Mesendoderm (in vitro differentiated cells): ENCODE results near the gene SEC16A.

Experiments
- DNase-seq: peaks from one replicate; pipeline ENCODE4 v3.0.0; 2013
- H2AK5ac ChIP-seq: 2 replicates; pipeline ENCODE4 v1.6.1; 2013; ENCODE audit warnings: low read length, inconsistent platforms
- H2BK120ac ChIP-seq: 2 replicates; pipeline ENCODE4 v1.6.1; 2013; ENCODE audit warnings: low read depth, mild to moderate bottlenecking, low read length, moderate library complexity, mixed read lengths
- H2BK15ac ChIP-seq: replicated peaks from 2 replicates; pipeline ENCODE4 v1.6.1; 2013; ENCODE audit warnings: low read depth, mild to moderate bottlenecking, moderate library complexity
- H2BK5ac ChIP-seq: 2 replicates; pipeline ENCODE4 v1.6.1; 2013; ENCODE audit warnings: low read length, inconsistent platforms
- H3K18ac ChIP-seq: 2 replicates; pipeline ENCODE4 v1.6.1; 2013; ENCODE audit warnings: mild to moderate bottlenecking, low read length, mixed read lengths
- H3K23ac ChIP-seq: one replicate; pipeline ENCODE4 v1.6.1; 2013; ENCODE audit warnings: low read length
- H3K27ac ChIP-seq: 2 replicates; pipeline ENCODE4 v1.5.1; 2013; ENCODE audit warnings: low read depth, mild to moderate bottlenecking, inconsistent platforms, low read length, moderate library complexity
- H3K27me3 ChIP-seq: 2 replicates; pipeline ENCODE4 v1.6.1; 2013; ENCODE audit warnings: low read length, control low read depth, mild to moderate bottlenecking, inconsistent platforms; ENCODE audit not compliant: insufficient read depth, poor library complexity
- H3K36me3 ChIP-seq: 2 replicates; pipeline ENCODE4 v1.6.1; 2013; ENCODE audit warnings: low read length, inconsistent platforms; ENCODE audit not compliant: control insufficient read depth, insufficient read depth
- H3K4ac ChIP-seq: one replicate; pipeline ENCODE4 v1.6.1; 2013; ENCODE audit warnings: low read depth, mild to moderate bottlenecking, low read length, moderate library complexity
- H3K4me1 ChIP-seq: 2 replicates; pipeline ENCODE4 v1.6.1; 2013; ENCODE audit warnings: low read depth, low read length, inconsistent platforms; ENCODE audit not compliant: control insufficient read depth
- H3K4me2 ChIP-seq: 2 replicates; pipeline ENCODE4 v1.6.1; 2013; ENCODE audit warnings: low read length
- H3K4me3 ChIP-seq: 2 replicates; pipeline ENCODE4 v1.5.1; 2013; ENCODE audit warnings: mild to moderate bottlenecking, low read length
- H3K56ac ChIP-seq: one replicate; pipeline ENCODE4 v1.6.1; 2013; ENCODE audit warnings: low read length
- H3K79me1 ChIP-seq: 2 replicates; pipeline ENCODE4 v1.6.1; 2013; ENCODE audit warnings: low read length, inconsistent platforms
- H3K79me2 ChIP-seq: 2 replicates; pipeline ENCODE4 v1.6.1; 2013; ENCODE audit warnings: mild to moderate bottlenecking, low read length; ENCODE audit not compliant: control insufficient read depth, insufficient read depth
- H3K9ac ChIP-seq: 2 replicates; pipeline ENCODE4 v1.6.1; 2013; ENCODE audit warnings: low read length, inconsistent platforms
- H4K5ac ChIP-seq: one replicate; pipeline ENCODE4 v1.6.1; 2013; ENCODE audit warnings: low read length
- H4K8ac ChIP-seq: one replicate; pipeline ENCODE4 v1.6.1; 2013; ENCODE audit warnings: low read depth, mild to moderate bottlenecking, control low read depth, low read length, moderate library complexity
- WGBS: extraction: QIAGEN DNeasy Blood & Tissue Kit; methylation state at CpG from one replicate; pipeline ENCODE4 v1.1.7; 2013; ENCODE audit warnings: low lambda C conversion rate, missing lambda C conversion rate; ENCODE audit not compliant: insufficient coverage; ENCODE audit errors: extremely low coverage; 5-methylcytosine and 5-hydroxymethylcytosine counted together

The SEC16A gene

DNA sequence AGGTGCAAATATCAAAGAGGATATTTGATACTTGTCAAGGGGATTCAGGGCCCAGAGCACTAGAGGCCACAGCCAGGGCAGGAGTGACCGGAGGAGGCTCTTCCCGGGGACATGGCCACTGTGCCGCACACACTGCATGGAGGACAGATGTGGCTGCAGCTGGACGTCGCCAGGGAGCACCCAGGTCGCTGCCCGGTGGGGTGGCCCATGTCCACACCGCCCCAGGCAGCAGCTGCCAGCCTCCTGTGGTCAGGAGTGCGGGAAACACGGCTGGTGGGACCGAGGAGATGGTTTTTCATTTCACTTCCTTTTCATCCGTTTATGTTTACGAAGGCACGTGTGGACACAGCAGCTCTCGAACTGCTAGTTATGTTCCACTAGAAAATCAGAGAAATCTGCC is 15.1 kb downstream of the SEC16A start:
- H2BK120ac ChIP-seq, result no peak overlapping the region
- H3K9ac ChIP-seq, result no peak overlapping the region
- no peak overlapping the region for H3K4me2 ChIP-seq
- peaks cover 28% of the 10 kb centered on the region for H3K36me3 ChIP-seq
- no peak overlapping the region for H3K4ac ChIP-seq
- WGBS, result no CpG with 5 or more reads among the region's 15 CpGs
- H4K8ac ChIP-seq, result no peak overlapping the region
- H3K4me3 ChIP-seq, result no peak overlapping the region
- H2AK5ac ChIP-seq, result no peak overlapping the region
- H3K79me1 ChIP-seq, result peaks cover 11% of the 10 kb centered on the region
- H3K79me2 ChIP-seq, result peaks cover 12% of the 10 kb centered on the region
- no peaks in the 10 kb centered on the region for H3K4me1 ChIP-seq
- H4K5ac ChIP-seq, result no peak overlapping the region
- H2BK15ac ChIP-seq, result no peak overlapping the region
- no peak overlapping the region for H3K23ac ChIP-seq
- H3K18ac ChIP-seq, result no peak overlapping the region
- H3K27ac ChIP-seq, result no peak overlapping the region
- no peak overlapping the region for H2BK5ac ChIP-seq
- H3K56ac ChIP-seq, result no peak overlapping the region
- H3K27me3 ChIP-seq, result no peaks in the 10 kb centered on the region
- DNase-seq, result no peak

DNA sequence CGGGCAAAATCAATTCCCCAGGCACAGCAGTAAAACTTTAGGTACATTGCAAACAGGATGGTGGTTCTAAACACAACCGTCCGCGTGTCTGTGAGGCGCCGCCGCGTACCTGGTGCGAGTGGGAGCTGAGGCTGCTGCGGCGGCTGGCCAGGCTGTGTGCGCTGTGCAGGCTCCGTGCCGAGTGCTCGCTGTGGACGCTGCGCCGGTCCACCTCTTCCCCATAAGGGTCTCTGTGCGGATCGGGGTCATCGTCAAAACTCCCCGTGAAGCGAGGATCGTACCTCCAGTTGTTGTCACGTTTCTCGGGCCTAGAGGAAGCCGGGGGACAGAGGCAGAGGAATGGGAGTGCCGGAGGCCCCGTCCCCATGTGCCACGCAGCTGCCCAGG is 16.7 kb downstream of the SEC16A start:
- Histone ChIP-seq H3K4me1 (no peaks in the 10 kb centered on the region), H3K27me3 (no peaks in the 10 kb centered on the region), H3K18ac (no peak overlapping the region), H3K4ac (no peak overlapping the region), H2BK15ac (no peak overlapping the region), H3K4me3 (no peak overlapping the region), H3K9ac (no peak overlapping the region), H3K36me3 (peaks cover 31% of the 10 kb centered on the region), H2BK120ac (no peak overlapping the region), H3K79me1 (peaks cover 7% of the 10 kb centered on the region), H3K27ac (no peak overlapping the region), H3K23ac (no peak overlapping the region), H4K8ac (no peak overlapping the region), H3K56ac (no peak overlapping the region), H2AK5ac (no peak overlapping the region), H3K4me2 (no peak overlapping the region), H3K79me2 (peaks cover 6% of the 10 kb centered on the region), H4K5ac (no peak overlapping the region), H2BK5ac (no peak overlapping the region)
- no CpG with 5 or more reads among the region's 30 CpGs for WGBS
- DNase-seq, result no peak

DNA sequence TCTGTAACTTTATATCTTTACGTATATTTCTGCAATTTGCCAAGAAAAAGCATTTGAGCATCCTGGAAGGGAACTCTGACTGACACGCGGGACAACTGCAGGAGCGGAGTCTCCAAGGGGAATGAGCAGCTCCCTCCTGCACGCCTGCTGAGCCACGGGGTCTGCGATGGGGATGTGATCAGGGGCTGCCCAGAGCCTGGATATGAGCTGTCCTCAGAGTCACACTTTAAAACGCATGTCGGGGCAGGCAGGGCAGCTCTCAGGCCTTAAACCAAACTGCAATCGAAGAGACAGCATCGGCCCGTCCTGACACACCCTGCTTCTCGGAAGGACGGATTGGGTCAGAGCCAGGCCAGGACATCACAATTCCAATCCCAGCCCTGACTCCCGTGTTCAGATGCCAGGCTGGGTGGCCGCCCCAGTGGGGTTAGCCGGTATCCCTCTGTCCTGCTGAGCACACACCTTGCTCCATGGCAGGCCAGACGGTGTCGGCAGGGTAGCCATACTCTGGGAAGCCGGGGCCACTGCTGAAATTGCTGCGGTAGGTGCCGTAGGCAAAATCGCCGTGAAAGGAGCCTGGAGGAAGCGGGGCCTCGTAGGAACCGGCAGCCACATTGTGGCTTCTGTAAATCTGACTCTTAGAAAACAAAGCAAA is 17.2 kb downstream of the SEC16A start:
- Histone ChIP-seq H2BK120ac (no peak overlapping the region), H3K9ac (no peak overlapping the region), H3K27me3 (no peaks in the 10 kb centered on the region), H2BK5ac (no peak overlapping the region), H3K18ac (no peak overlapping the region), H3K4me3 (no peak overlapping the region), H2BK15ac (no peak overlapping the region), H3K36me3 (peaks cover 31% of the 10 kb centered on the region), H3K4ac (no peak overlapping the region), H3K23ac (no peak overlapping the region), H3K79me2 (peaks cover 6% of the 10 kb centered on the region), H4K5ac (no peak overlapping the region), H3K4me1 (no peaks in the 10 kb centered on the region), H2AK5ac (no peak overlapping the region), H3K56ac (no peak overlapping the region), H3K79me1 (peaks cover 7% of the 10 kb centered on the region), H3K4me2 (no peak overlapping the region), H3K27ac (no peak overlapping the region), H4K8ac (no peak overlapping the region)
- no CpG with 5 or more reads among the region's 27 CpGs for WGBS
- no peak for DNase-seq

DNA sequence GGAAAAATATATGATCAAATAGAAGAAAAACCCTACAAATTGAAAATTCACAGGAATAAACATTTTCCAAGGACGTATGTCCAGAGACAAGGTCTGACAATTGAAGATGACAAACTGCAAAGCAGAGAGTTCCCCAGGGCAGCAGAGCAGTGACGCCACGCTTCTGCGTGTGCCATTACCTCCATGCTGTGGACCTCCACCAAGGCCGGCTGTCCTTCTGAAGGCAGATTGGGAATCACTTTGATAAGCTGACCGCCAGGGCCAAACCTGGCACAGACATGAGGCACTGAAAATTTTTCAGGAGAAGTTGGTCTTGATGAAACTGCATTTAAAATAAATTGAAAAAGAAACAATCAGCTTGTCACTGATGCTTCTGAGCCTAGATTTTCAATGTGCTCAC is 18.6 kb downstream of the SEC16A start:
- Histone ChIP-seq H3K27ac (no peak overlapping the region), H2BK120ac (no peak overlapping the region), H3K4me1 (no peaks in the 10 kb centered on the region), H2BK15ac (no peak overlapping the region), H3K27me3 (no peaks in the 10 kb centered on the region), H2BK5ac (no peak overlapping the region), H3K56ac (no peak overlapping the region), H3K36me3 (peaks cover 28% of the 10 kb centered on the region), H3K23ac (no peak overlapping the region), H4K5ac (no peak overlapping the region), H3K18ac (no peak overlapping the region), H3K4ac (no peak overlapping the region), H3K4me2 (no peak overlapping the region), H2AK5ac (no peak overlapping the region), H3K9ac (no peak overlapping the region), H3K4me3 (no peak overlapping the region), H3K79me2 (no peaks in the 10 kb centered on the region), H4K8ac (no peak overlapping the region), H3K79me1 (peaks cover 5% of the 10 kb centered on the region)
- no CpG with 5 or more reads among the region's 6 CpGs for WGBS
- no peak for DNase-seq

DNA sequence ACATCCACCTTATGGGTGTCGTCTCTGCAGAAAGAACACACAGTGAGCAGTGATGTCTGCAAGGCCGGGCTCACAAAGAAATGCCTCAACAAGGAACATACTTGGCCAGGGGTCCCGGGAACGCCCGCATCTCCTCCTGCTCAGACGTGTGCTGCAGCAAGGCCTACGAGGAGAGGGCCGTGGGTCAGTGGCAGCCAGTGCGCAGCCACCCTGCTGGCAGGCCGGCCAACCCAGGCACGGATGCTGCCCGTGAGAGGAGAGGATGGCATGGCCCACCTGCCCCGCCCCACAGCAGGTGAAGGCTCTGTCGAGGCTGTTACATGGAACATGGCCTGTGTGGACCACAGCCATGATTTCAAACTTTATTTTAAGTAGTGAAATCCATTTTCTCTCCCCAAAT is 19.3 kb downstream of the SEC16A start:
- Histone ChIP-seq H2AK5ac (no peak overlapping the region), H3K4me3 (no peak overlapping the region), H3K27ac (no peak overlapping the region), H4K8ac (no peak overlapping the region), H3K4me1 (no peaks in the 10 kb centered on the region), H2BK120ac (no peak overlapping the region), H3K79me1 (peaks cover 2% of the 10 kb centered on the region), H2BK5ac (no peak overlapping the region), H3K36me3 (peaks cover 29% of the 10 kb centered on the region), H3K56ac (no peak overlapping the region), H3K4me2 (no peak overlapping the region), H3K27me3 (no peaks in the 10 kb centered on the region), H2BK15ac (no peak overlapping the region), H3K23ac (no peak overlapping the region), H4K5ac (no peak overlapping the region), H3K18ac (no peak overlapping the region), H3K4ac (no peak overlapping the region), H3K9ac (no peak overlapping the region), H3K79me2 (no peaks in the 10 kb centered on the region)
- no CpG with 5 or more reads among the region's 14 CpGs for WGBS
- no peak for DNase-seq

DNA sequence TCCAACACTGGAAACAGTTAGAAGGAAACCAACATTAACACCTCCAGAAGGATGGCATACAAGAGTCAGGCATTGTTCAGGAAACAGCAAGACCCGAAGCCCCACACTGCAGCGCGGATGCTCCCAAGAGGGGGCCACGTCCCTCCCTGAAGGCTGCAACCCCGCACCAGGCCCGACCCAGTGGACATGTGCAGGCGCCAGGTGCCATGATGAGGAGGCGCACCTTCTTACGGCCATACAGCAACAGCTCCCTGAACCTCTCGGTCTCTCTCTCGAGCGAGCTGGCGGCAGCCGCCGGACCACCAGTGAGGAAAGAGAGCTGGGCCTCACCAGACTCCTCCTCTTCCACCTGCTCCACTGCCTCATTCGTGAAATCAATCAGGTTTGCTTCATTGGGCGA is 20.2 kb downstream of the SEC16A start:
- Histone ChIP-seq H3K79me2 (no peaks in the 10 kb centered on the region), H4K8ac (no peak overlapping the region), H3K27ac (no peak overlapping the region), H3K56ac (no peak overlapping the region), H2BK120ac (no peak overlapping the region), H3K27me3 (no peaks in the 10 kb centered on the region), H3K4ac (no peak overlapping the region), H3K4me2 (no peak overlapping the region), H3K4me1 (no peaks in the 10 kb centered on the region), H2BK5ac (no peak overlapping the region), H3K79me1 (peaks cover 2% of the 10 kb centered on the region), H4K5ac (no peak overlapping the region), H3K18ac (no peak overlapping the region), H3K9ac (no peak overlapping the region), H2BK15ac (no peak overlapping the region), H3K36me3 (peaks cover 23% of the 10 kb centered on the region), H2AK5ac (no peak overlapping the region), H3K4me3 (no peak overlapping the region), H3K23ac (no peak overlapping the region)
- no peak for DNase-seq
- WGBS, result no CpG with 5 or more reads among the region's 17 CpGs
